Smooth muscle cell (in vitro differentiated cells): ENCODE results near the gene MYRIP. TPM values are rescaled to one million over a fixed set of nuclear protein-coding genes. Genes with fewer than 3 reads are reported as not detected.

Source experiments
- DNase-seq: peaks from one replicate; lab custom pipeline; 2025; ENCODE audit not compliant: unreplicated experiment; lab: John Stamatoyannopoulos, UW
- H2AFZ ChIP-seq: fragments of 200-600 bp; sonication (generic); 2 replicates; pipeline ENCODE4 v1.6.0; 2016; ENCODE audit warnings: antibody characterized with exemption, low read depth, mild to moderate bottlenecking
- H3F3A ChIP-seq: fragments of 200-600 bp; sonication (generic); 2 replicates; pipeline ENCODE4 v1.6.0; 2017; ENCODE audit warnings: antibody characterized with exemption, low read depth
- H3K27ac ChIP-seq: fragments of 200-600 bp; sonication (generic); 2 replicates; pipeline ENCODE4 v1.5.1; 2016; ENCODE audit warnings: low read depth, mild to moderate bottlenecking
- H3K27me3 ChIP-seq: fragments of 200-600 bp; sonication (generic); 2 replicates; pipeline ENCODE4 v1.6.1; 2016; ENCODE audit warnings: low read depth, mild to moderate bottlenecking
- H3K36me3 ChIP-seq: fragments of 200-600 bp; sonication (generic); 2 replicates; pipeline ENCODE4 v1.5.1; 2016; ENCODE audit warnings: low read depth
- H3K4me1 ChIP-seq: fragments of 200-600 bp; sonication (generic); 2 replicates; pipeline ENCODE4 v1.5.1; 2016; ENCODE audit warnings: low read depth
- H3K4me2 ChIP-seq: fragments of 200-600 bp; sonication (generic); 2 replicates; pipeline ENCODE4 v1.6.0; 2016; ENCODE audit warnings: mild to moderate bottlenecking
- H3K4me3 ChIP-seq: fragments of 200-600 bp; sonication (generic); 2 replicates; pipeline ENCODE4 v1.5.1; 2016; ENCODE audit warnings: mild to moderate bottlenecking
- H3K79me2 ChIP-seq: fragments of 200-600 bp; sonication (generic); 2 replicates; pipeline ENCODE4 v1.6.0; 2016; ENCODE audit warnings: low read depth, mild to moderate bottlenecking
- H3K9ac ChIP-seq: fragments of 200-600 bp; sonication (generic); 2 replicates; pipeline ENCODE4 v1.6.0; 2016; ENCODE audit warnings: low read depth
- H3K9me3 ChIP-seq: fragments of 200-600 bp; sonication (generic); replicated peaks from 2 replicates; pipeline ENCODE4 v1.5.1; 2016; ENCODE audit warnings: low read depth
- H4K20me1 ChIP-seq: fragments of 200-600 bp; sonication (generic); 2 replicates; pipeline ENCODE4 v1.6.0; 2016; ENCODE audit warnings: low read depth
- CTCF ChIP-seq: fragments of 200-600 bp; sonication (generic); IDR thresholded peaks from 2 replicates; pipeline ENCODE4 v1.5.1; 2017; ENCODE audit warnings: borderline replicate concordance, mild to moderate bottlenecking, antibody characterized with exemption; ENCODE audit not compliant: insufficient read depth, poor library complexity, severe bottlenecking
- WGBS: methylation state at CpG from one replicate; pipeline ENCODE4 v1.1.7; 2016; ENCODE audit warnings: low lambda C conversion rate; 5-methylcytosine and 5-hydroxymethylcytosine counted together
- polyA plus RNA-seq: library from polyadenylated mRNA; unstranded; fragments of >200 nt; fragmentation: Nextera tagmentation; extraction: Ambion mirVana; gene quantifications from 2 replicates; pipeline ENCODE4 v1.2.1, GENCODE V29; 2016
- total RNA-seq: library from RNA; depleted of rRNA; stranded (reverse); fragments of >200 nt; gene quantifications from 2 replicates; pipeline ENCODE4 v1.2.3, GENCODE V29; 2014

Gene MYRIP
- total and polyA plus RNA-seq, 2 experiments from 2014 or later = not detected

DNA sequence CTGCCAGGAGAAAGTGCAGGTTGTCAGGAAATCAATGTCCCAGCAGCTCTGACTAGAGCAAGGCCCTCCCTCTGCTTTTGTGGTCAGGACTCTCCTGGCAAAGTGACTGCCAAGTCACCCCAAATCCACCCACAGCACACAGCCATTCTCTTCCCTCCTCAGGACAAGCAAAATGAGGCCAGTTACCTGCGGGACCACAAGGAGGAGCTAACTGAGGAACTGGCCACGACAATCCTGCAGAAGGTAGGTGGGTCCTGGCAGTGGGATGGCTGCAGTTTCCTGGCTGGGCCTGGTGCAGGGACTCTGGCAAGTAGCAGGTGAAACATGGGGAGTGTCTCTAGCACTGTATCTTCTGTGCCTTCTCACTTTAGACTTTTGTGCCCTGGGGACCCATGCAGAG is 357.6 kb downstream of the MYRIP start:
- H4K20me1 ChIP-seq = no peaks in the 10 kb centered on the region
- no peak for DNase-seq
- no peaks in the 10 kb centered on the region for H3K27me3 ChIP-seq
- TF ChIP-seq CTCF = no peak
- no peaks in the 10 kb centered on the region for H3F3A ChIP-seq
- H3K79me2 ChIP-seq = no peaks in the 10 kb centered on the region
- 40% methylated on average over 2 of the region's 2 CpGs for WGBS
- H3K9me3 ChIP-seq = no peaks in the 10 kb centered on the region
- no peak overlapping the region for H3K4me3 ChIP-seq
- H3K27ac ChIP-seq = no peak overlapping the region
- H3K4me1 ChIP-seq = no peaks in the 10 kb centered on the region
- H3K9ac ChIP-seq = no peak overlapping the region
- no peaks in the 10 kb centered on the region for H3K36me3 ChIP-seq
- no peak overlapping the region for H2AFZ ChIP-seq
- no peak overlapping the region for H3K4me2 ChIP-seq

DNA sequence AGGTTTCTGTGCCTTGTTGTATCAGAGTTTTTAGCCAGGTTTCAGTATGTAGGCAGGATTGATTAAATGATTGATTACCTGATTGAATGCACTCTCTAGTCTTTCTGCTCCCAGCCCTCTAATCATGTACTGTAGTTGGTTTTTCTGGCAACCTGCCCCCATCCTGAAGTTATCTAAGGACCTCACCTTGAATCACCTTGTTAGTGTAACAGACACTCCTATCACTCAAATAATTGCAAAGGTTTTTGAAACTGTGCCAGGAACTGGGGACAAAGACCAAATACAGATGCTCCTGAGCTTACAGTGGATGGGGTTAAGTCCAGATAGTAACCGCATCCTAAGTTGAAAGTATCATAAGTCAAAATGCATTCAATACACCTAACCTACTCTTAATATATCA is 358.5 kb downstream of the MYRIP start:
- no peak overlapping the region for H2AFZ ChIP-seq
- DNase-seq = no peak
- H3K27me3 ChIP-seq = peaks cover 4% of the 10 kb centered on the region
- no peaks in the 10 kb centered on the region for H3K9me3 ChIP-seq
- no peaks in the 10 kb centered on the region for H3K79me2 ChIP-seq
- H3K9ac ChIP-seq = no peak overlapping the region
- no peak overlapping the region for H3K27ac ChIP-seq
- H4K20me1 ChIP-seq = no peaks in the 10 kb centered on the region
- H3K36me3 ChIP-seq = no peaks in the 10 kb centered on the region
- H3K4me3 ChIP-seq = no peak overlapping the region
- H3F3A ChIP-seq = no peaks in the 10 kb centered on the region
- H3K4me2 ChIP-seq = no peak overlapping the region
- no peaks in the 10 kb centered on the region for H3K4me1 ChIP-seq
- TF ChIP-seq CTCF = no peak
- 100% methylated on average over 1 of the region's 1 CpG for WGBS

DNA sequence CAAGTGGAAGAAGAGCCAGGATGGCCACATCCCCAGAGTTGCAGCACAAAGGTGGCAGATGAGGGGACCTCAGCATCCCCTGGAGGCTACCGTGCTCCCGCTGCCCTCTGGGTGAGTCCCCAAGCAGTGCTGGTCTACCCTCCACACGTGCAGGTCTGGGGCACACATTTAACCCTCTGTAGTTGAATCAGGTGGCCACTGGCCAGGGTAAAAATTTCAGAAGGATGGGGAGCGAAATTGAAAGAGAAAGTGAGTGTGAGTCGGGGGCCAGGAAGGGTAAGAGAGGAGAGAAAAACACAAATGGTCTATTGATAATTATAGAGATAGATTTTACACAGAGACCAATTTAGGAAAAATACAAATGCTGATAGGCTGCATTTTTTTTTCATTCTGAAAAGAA is 360.6 kb downstream of the MYRIP start:
- Histone ChIP-seq H3K9ac (no peak overlapping the region), H4K20me1 (no peaks in the 10 kb centered on the region), H3K79me2 (no peaks in the 10 kb centered on the region), H3F3A (no peaks in the 10 kb centered on the region), H3K27me3 (peaks cover 10% of the 10 kb centered on the region), H3K4me3 (no peak overlapping the region), H3K36me3 (no peaks in the 10 kb centered on the region), H3K4me2 (no peak overlapping the region), H3K4me1 (no peaks in the 10 kb centered on the region), H3K9me3 (no peaks in the 10 kb centered on the region), H2AFZ (no peak overlapping the region), H3K27ac (no peak overlapping the region)
- no peak for TF ChIP-seq CTCF
- 88% methylated on average over 5 of the region's 5 CpGs for WGBS
- no peak for DNase-seq

DNA sequence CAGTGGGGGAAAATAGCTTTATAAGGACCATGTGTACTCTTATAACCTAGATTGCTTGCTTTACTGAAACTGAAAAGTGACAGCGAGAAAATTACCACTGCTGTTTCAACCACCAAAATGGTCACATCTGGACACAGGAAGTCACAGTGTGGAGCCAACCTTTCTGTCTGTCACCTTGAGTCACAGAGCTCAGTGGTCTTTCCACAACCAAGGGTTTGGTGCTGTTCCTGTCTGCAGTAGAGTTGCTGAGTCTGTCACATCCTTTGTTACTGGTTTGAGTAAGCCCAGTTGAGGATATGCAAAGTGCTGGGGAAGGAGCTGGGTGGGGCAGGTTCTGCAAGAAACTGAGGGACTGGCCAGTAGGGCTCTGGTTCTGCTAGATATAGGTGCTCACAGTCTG is 361.0 kb downstream of the MYRIP start:
- H2AFZ ChIP-seq = no peak overlapping the region
- H3K4me2 ChIP-seq = no peak overlapping the region
- no peaks in the 10 kb centered on the region for H3K9me3 ChIP-seq
- WGBS = 94% methylated on average over 1 of the region's 1 CpG
- TF ChIP-seq CTCF = no peak
- no peak for DNase-seq
- no peaks in the 10 kb centered on the region for H3K79me2 ChIP-seq
- no peak overlapping the region for H3K27ac ChIP-seq
- H3K9ac ChIP-seq = no peak overlapping the region
- H3K4me1 ChIP-seq = no peaks in the 10 kb centered on the region
- H3K4me3 ChIP-seq = no peak overlapping the region
- no peaks in the 10 kb centered on the region for H4K20me1 ChIP-seq
- no peaks in the 10 kb centered on the region for H3F3A ChIP-seq
- peaks cover 10% of the 10 kb centered on the region for H3K27me3 ChIP-seq
- no peaks in the 10 kb centered on the region for H3K36me3 ChIP-seq
